CD4-positive, alpha-beta T cell (primary cell): ENCODE data around the gene CNKSR3. TPM values are rescaled to one million over a fixed set of nuclear protein-coding genes. Genes with fewer than 3 reads are reported as not detected.

Source experiments
- ATAC-seq: fragments of 200-7000 bp; cut with Tn5 transposase; one replicate; pipeline ENCODE4 v1.10.0; 2022; ENCODE audit warnings: mild to moderate bottlenecking; ENCODE audit not compliant: poor library complexity
- CTCF ChIA-PET: fragments of 350-600 bp; sonication (Branson Sonifier 250); formaldehyde crosslinking; loops from one replicate; lab custom pipeline; 2021; ENCODE audit warnings: antibody characterized with exemption, inconsistent platforms; lab: Charles Lee
- POLR2A ChIA-PET: fragments of 350-600 bp; sonication (Branson Sonifier 250); formaldehyde crosslinking; loops from one replicate; lab custom pipeline; 2021; ENCODE audit warnings: antibody characterized with exemption, inconsistent platforms; lab: Charles Lee
- DNase-seq, 14 experiments: peaks; one replicate each; pipeline ENCODE4 v3.0.0-alpha.2; 2013 to 2020; ENCODE audit warnings: mixed read lengths in 2 of 14
- H3K27ac ChIP-seq, 2 donors: one replicate each; pipeline versions ENCODE4 v1.5.1 to v1.7.0; 2013; ENCODE audit warnings: low read length in 2 of 2, low read depth in 1 of 2, mild to moderate bottlenecking in 1 of 2
- H3K27me3 ChIP-seq, 2 experiments: 1 replicate in 1 of 2; 2 replicates in 1 of 2; pipeline versions ENCODE4 v1.6.1 to v1.7.0; 2013; ENCODE audit warnings: low read length in 2 of 2, control low read depth in 1 of 2, mild to moderate bottlenecking in 1 of 2, moderate library complexity in 1 of 2; ENCODE audit not compliant: insufficient read depth in 2 of 2, control insufficient read depth in 1 of 2
- H3K36me3 ChIP-seq: one replicate; pipeline ENCODE4 v1.6.1; 2013; ENCODE audit warnings: low read length, control low read depth; ENCODE audit not compliant: insufficient read depth
- H3K4me1 ChIP-seq: one replicate; pipeline ENCODE4 v1.6.1; 2013; ENCODE audit warnings: low read length, control low read depth; ENCODE audit not compliant: insufficient read depth
- H3K4me3 ChIP-seq: one replicate; pipeline ENCODE4 v1.5.1; 2013; ENCODE audit warnings: mild to moderate bottlenecking, low read length, moderate library complexity
- H3K9me3 ChIP-seq, 2 experiments: 1 replicate in 1 of 2; 2 replicates in 1 of 2; pipeline versions ENCODE4 v1.6.1 to v1.7.0; 2013; ENCODE audit warnings: low read length in 2 of 2, mild to moderate bottlenecking in 2 of 2, control low read depth in 1 of 2, moderate library complexity in 1 of 2; ENCODE audit not compliant: control insufficient read depth in 1 of 2, insufficient read depth in 1 of 2
- H3K27ac Mint-ChIP-seq: one replicate; pipeline ENCODE4 v1.8.0; 2020; ENCODE audit warnings: mixed read lengths
- H3K27me3 Mint-ChIP-seq: one replicate; pipeline ENCODE4 v1.8.0; 2021; ENCODE audit warnings: mixed read lengths
- H3K36me3 Mint-ChIP-seq: one replicate; pipeline ENCODE4 v1.8.0; 2021; ENCODE audit warnings: low read depth, mixed read lengths
- H3K4me1 Mint-ChIP-seq: one replicate; pipeline ENCODE4 v1.8.0; 2021; ENCODE audit warnings: low read depth, mixed read lengths
- H3K4me3 Mint-ChIP-seq: one replicate; pipeline ENCODE4 v1.8.0; 2020; ENCODE audit warnings: mild to moderate bottlenecking, mixed read lengths
- H3K9me3 Mint-ChIP-seq: one replicate; pipeline ENCODE4 v1.8.0; 2020; ENCODE audit warnings: mixed read lengths
- CTCF ChIP-seq: fragments of 200-600 bp; IDR thresholded peaks from one replicate; pipeline ENCODE4 v1.8.0; 2022; ENCODE audit warnings: antibody characterized with exemption, mild to moderate bottlenecking
- intact Hi-C, 2 experiments: fragments of 100-400 bp; cut with DNase I in 1 of 2; cut with micrococcal nuclease in 1 of 2; formaldehyde crosslinking; loops; one replicate each; pipeline versions ENCODE4 v1.15.1 to v1.9.0; 2023 to 2025; cut with DNase I, micrococcal nuclease
- total RNA-seq, 174 experiments: library from RNA in 2 of 174; stranded (reverse) in 2 of 174; gene quantifications; one replicate each; pipeline ENCODE4 v1.2.3 and lab custom pipeline; 2021 to 2026

The CNKSR3 gene
- total RNA-seq, 2 experiments from 2014 or later = 0.14 TPM; not detected in 1

GRCh38 chr6:154485815-154486214, 24.7 kb downstream of the CNKSR3 start:
- POLR2A ChIA-PET = no interaction called here
- Histone ChIP-seq H3K4me1 (no peaks in the 10 kb centered on the region), H3K9me3 (no peaks in the 10 kb centered on the region), H3K27me3 (peaks cover 0 to 5% of the 10 kb centered on the region in 2 experiments), H3K27ac (no peak overlapping the region), H3K4me3 (no peak overlapping the region), H3K36me3 (no peaks in the 10 kb centered on the region)
- DNase-seq (no peak), ATAC-seq (no peak)
- TF ChIP-seq CTCF = no peak
- intact Hi-C loops = no loop called here
- no peak overlapping the region for H3K4me3 Mint-ChIP-seq
- H3K27ac Mint-ChIP-seq = no peak overlapping the region
- no peaks in the 10 kb centered on the region for H3K36me3 Mint-ChIP-seq
- H3K9me3 Mint-ChIP-seq = no peaks in the 10 kb centered on the region
- H3K4me1 Mint-ChIP-seq = no peaks in the 10 kb centered on the region
- H3K27me3 Mint-ChIP-seq = no peaks in the 10 kb centered on the region
- CTCF ChIA-PET = no interaction called here

- no peak for DNase-seq
- ChIA-PET CTCF (interaction anchor here (0.7 kb wide), 1 partner anchor 23 kb away, joined by 3 read pairs; no protein-coding TSS in a partner anchor), POLR2A (no interaction called here)
- H3K9me3 Mint-ChIP-seq = no peaks in the 10 kb centered on the region
- H3K4me1 Mint-ChIP-seq = no peaks in the 10 kb centered on the region
- Histone ChIP-seq H3K4me3 (no peak overlapping the region), H3K9me3 (no peaks in the 10 kb centered on the region), H3K27me3 (peaks cover 0 to 5% of the 10 kb centered on the region in 2 experiments), H3K4me1 (no peaks in the 10 kb centered on the region), H3K36me3 (no peaks in the 10 kb centered on the region), H3K27ac (no peak overlapping the region)
- TF ChIP-seq CTCF = no peak
- H3K36me3 Mint-ChIP-seq = no peaks in the 10 kb centered on the region
- no peaks in the 10 kb centered on the region for H3K27me3 Mint-ChIP-seq
- H3K4me3 Mint-ChIP-seq = no peak overlapping the region
- no peak for ATAC-seq
- no peak overlapping the region for H3K27ac Mint-ChIP-seq
- intact Hi-C loops = no loop called here
Measured at GRCh38 chr6:154484942-154485341, 25.5 kb downstream of the CNKSR3 start.

GRCh38 chr6:154482858-154483257, 27.6 kb downstream of the CNKSR3 start:
- Histone ChIP-seq H3K4me3 (no peak overlapping the region), H3K27me3 (no peaks in the 10 kb centered on the region), H3K36me3 (no peaks in the 10 kb centered on the region), H3K27ac (no peak overlapping the region), H3K4me1 (no peaks in the 10 kb centered on the region), H3K9me3 (no peaks in the 10 kb centered on the region)
- intact Hi-C loops = no loop called here
- Mint-ChIP-seq H3K27me3 (no peaks in the 10 kb centered on the region), H3K9me3 (no peaks in the 10 kb centered on the region), H3K4me3 (no peak overlapping the region), H3K27ac (no peak overlapping the region), H3K36me3 (no peaks in the 10 kb centered on the region), H3K4me1 (no peaks in the 10 kb centered on the region)
- no peak for TF ChIP-seq CTCF
- no peak for DNase-seq
- POLR2A ChIA-PET = no interaction called here
- CTCF ChIA-PET = no interaction called here
- ATAC-seq = no peak
